Lung (tissue), 12 donors: ENCODE results near the gene GPX3. TPM values are rescaled to one million over a fixed set of nuclear protein-coding genes. Genes with fewer than 3 reads are reported as not detected.

Experiments used
- ATAC-seq: fragments of 200-7000 bp; cut with Tn5 transposase; one replicate; pipeline ENCODE4 v1.9.1; 2020; ENCODE audit warnings: moderate number of reproducible peaks; ENCODE audit not compliant: insufficient read depth, low FRiP score
- DNase-seq, 3 donors: peaks; one replicate each; pipeline ENCODE4 v3.0.0-alpha.2; 2013 to 2017
- H3K27ac ChIP-seq, 2 donors: one replicate each; pipeline ENCODE4 v1.5.1; 2013; ENCODE audit warnings: mild to moderate bottlenecking in 2 of 2, moderate library complexity in 2 of 2, control low read depth in 1 of 2, inconsistent platforms in 1 of 2, low read depth in 1 of 2, low read length in 1 of 2
- H3K27me3 ChIP-seq, 3 donors: one replicate each; pipeline ENCODE4 v1.5.1; 2013; ENCODE audit warnings: low read length in 2 of 3; ENCODE audit not compliant: control insufficient read depth in 3 of 3, insufficient read depth in 3 of 3
- H3K36me3 ChIP-seq, 4 donors: one replicate each; pipeline ENCODE4 v1.5.1; 2013; ENCODE audit warnings: low read length in 4 of 4, mild to moderate bottlenecking in 1 of 4, moderate library complexity in 1 of 4; ENCODE audit not compliant: control insufficient read depth in 4 of 4, insufficient read depth in 4 of 4
- H3K4me1 ChIP-seq, 5 donors: one replicate each; pipeline ENCODE4 v1.5.1; 2013; ENCODE audit warnings: low read length in 5 of 5, mild to moderate bottlenecking in 2 of 5, moderate library complexity in 1 of 5; ENCODE audit not compliant: control insufficient read depth in 5 of 5, insufficient read depth in 5 of 5
- H3K4me3 ChIP-seq: one replicate; pipeline ENCODE4 v1.5.1; 2013; ENCODE audit warnings: mild to moderate bottlenecking, control low read depth, moderate library complexity
- H3K9ac ChIP-seq, 2 donors: one replicate each; pipeline ENCODE4 v1.5.1; 2013; ENCODE audit warnings: low read length in 2 of 2, control low read depth in 1 of 2; ENCODE audit not compliant: insufficient read depth in 1 of 2
- H3K9me3 ChIP-seq, 4 donors: one replicate each; pipeline ENCODE4 v1.5.1; 2013; ENCODE audit warnings: low read length in 3 of 4, mild to moderate bottlenecking in 1 of 4, moderate library complexity in 1 of 4; ENCODE audit not compliant: control insufficient read depth in 4 of 4, insufficient read depth in 3 of 4
- CTCF ChIP-seq: IDR thresholded peaks from 2 replicates; pipeline ENCODE4 v1.5.1; 2012; ENCODE audit warnings: mild to moderate bottlenecking; ENCODE audit errors: control extremely low read depth, extremely low read depth
- WGBS, 2 donors: extraction: QIAGEN DNeasy Blood & Tissue Kit; methylation state at CpG; one replicate each; pipeline ENCODE4 v1.1.7; 2013; 5-methylcytosine and 5-hydroxymethylcytosine counted together
- polyA plus RNA-seq, 2 donors: library from polyadenylated mRNA; stranded (reverse); fragments of 200-250 nt; gene quantifications; one replicate each; pipeline ENCODE4 v1.2.1, GENCODE V29; 2013
- total RNA-seq, 2 donors: library from RNA; depleted of rRNA in 1 of 2; stranded (reverse); fragments of >200 nt in 1 of 2; gene quantifications; one replicate each; pipeline ENCODE4 v1.2.1, GENCODE V29; 2014 to 2021
- donor health status: control.
- donor health status: control.
- donor health status: Bipolar disorder and iron deficiency.
- donor health status: healthy.
- donor health status: DM: yes; HTN: yes; CAD: no.

The GPX3 gene
- total and polyA plus RNA-seq, 4 donors = 99.0 to 1,457 (median 826) TPM

GRCh38 chr5:151077967-151078366, 57.6 kb downstream of the GPX3 start:
- no peak overlapping the region for H3K4me3 ChIP-seq
- WGBS, 2 donors = 87 to 90% methylated on average over 3 of the region's 3 CpGs
- H3K36me3 ChIP-seq = peaks cover 0 to 7% (median 2%) of the 10 kb centered on the region in 4 donors
- DNase-seq (no peak), ATAC-seq (no peak)
- no peaks in the 10 kb centered on the region for H3K27me3 ChIP-seq
- peaks cover 0 to 3% (median 0%) of the 10 kb centered on the region in 4 donors for H3K9me3 ChIP-seq
- no peak overlapping the region for H3K27ac ChIP-seq
- H3K4me1 ChIP-seq = peaks cover 11 to 28% (median 23%) of the 10 kb centered on the region in 5 donors
- H3K9ac ChIP-seq = no peak overlapping the region
- TF ChIP-seq CTCF = no peak

Other genes starting within 250 kb of the GPX3 start
- 10 to 100 TPM; 14.3 to 19.7 TPM for gene SMIM3, start 241.8 kb upstream of the GPX3 start, total RNA-seq
- 10 to 100 TPM; 14.0 to 54.8 TPM for gene SMIM3, start 241.8 kb upstream of the GPX3 start, polyA plus RNA-seq
- gene IRGM, start 174.1 kb upstream of the GPX3 start, total RNA-seq = not detected
- under 1 TPM in 1 of 2 donors, not detected in 1; 0.25 TPM for gene IRGM, start 174.1 kb upstream of the GPX3 start, polyA plus RNA-seq
- gene ZNF300, start 115.6 kb upstream of the GPX3 start, total RNA-seq = 10 to 100 TPM in 1 of 2 donors, 1 to 10 TPM in 1; 2.5 to 11.3 TPM
- 1 to 10 TPM; 1.8 to 3.4 TPM for gene ZNF300, start 115.6 kb upstream of the GPX3 start, polyA plus RNA-seq
- gene TNIP1, start 60.4 kb downstream of the GPX3 start, total RNA-seq = 100 to 1,000 TPM; 116 to 142 TPM
- 100 to 1,000 TPM in 1 of 2 donors, 10 to 100 TPM in 1; 81.5 to 308 TPM for gene TNIP1, start 60.4 kb downstream of the GPX3 start, polyA plus RNA-seq
- 100 to 1,000 TPM; 168 to 208 TPM for gene ANXA6, start 137.2 kb downstream of the GPX3 start, total RNA-seq
- gene ANXA6, start 137.2 kb downstream of the GPX3 start, polyA plus RNA-seq = 100 to 1,000 TPM in 1 of 2 donors, 10 to 100 TPM in 1; 61.4 to 143 TPM
- 10 to 100 TPM; 15.4 to 69.0 TPM for gene CCDC69, start 203.5 kb downstream of the GPX3 start, total RNA-seq
- 10 to 100 TPM; 54.7 to 73.6 TPM for gene CCDC69, start 203.5 kb downstream of the GPX3 start, polyA plus RNA-seq
- 10 to 100 TPM; 31.3 to 78.7 TPM for gene GM2A, start 232.6 kb downstream of the GPX3 start, total RNA-seq
- 10 to 100 TPM; 36.5 to 39.7 TPM for gene GM2A, start 232.6 kb downstream of the GPX3 start, polyA plus RNA-seq